Neuronal stem cell (in vitro differentiated cells): ENCODE results near the gene ABCA7.

ENCODE experiments used
- DNase-seq: peaks from one replicate; pipeline ENCODE4 v3.0.0-alpha.2; 2013; ENCODE audit warnings: low spot score
- H2AFZ ChIP-seq: one replicate; pipeline ENCODE4 v1.6.1; 2013; ENCODE audit warnings: mild to moderate bottlenecking, low read length, inconsistent platforms
- H2AK5ac ChIP-seq: 2 replicates; pipeline ENCODE4 v1.6.1; 2013; ENCODE audit warnings: low read depth, mild to moderate bottlenecking, inconsistent platforms, low read length, moderate library complexity, mixed read lengths
- H2BK120ac ChIP-seq: 2 replicates; pipeline ENCODE4 v1.6.1; 2013; ENCODE audit warnings: low read depth, mild to moderate bottlenecking, inconsistent platforms, low read length, moderate library complexity, mixed read lengths
- H2BK12ac ChIP-seq: one replicate; pipeline ENCODE4 v1.6.1; 2013; ENCODE audit warnings: low read length, inconsistent platforms
- H2BK15ac ChIP-seq: 2 replicates; pipeline ENCODE4 v1.6.1; 2013; ENCODE audit warnings: mild to moderate bottlenecking, low read length, inconsistent platforms, mixed read lengths
- H2BK5ac ChIP-seq: one replicate; pipeline ENCODE4 v1.6.1; 2013; ENCODE audit warnings: inconsistent platforms, mild to moderate bottlenecking, low read length, moderate library complexity
- H3K14ac ChIP-seq: one replicate; pipeline ENCODE4 v1.6.1; 2013; ENCODE audit warnings: low read length, inconsistent platforms
- H3K18ac ChIP-seq: 2 replicates; pipeline ENCODE4 v1.6.1; 2013; ENCODE audit warnings: low read length, inconsistent platforms
- H3K23ac ChIP-seq: 2 replicates; pipeline ENCODE4 v1.6.1; 2013; ENCODE audit warnings: low read depth, mild to moderate bottlenecking, mixed read lengths, low read length, inconsistent platforms; ENCODE audit not compliant: poor library complexity
- H3K27ac ChIP-seq: replicated peaks from 3 replicates; pipeline ENCODE4 v1.5.1; 2013; ENCODE audit warnings: low read length, inconsistent platforms
- H3K27me3 ChIP-seq, 3 experiments: 2 replicates each; pipeline ENCODE4 v1.6.1; 2013; ENCODE audit warnings: low read length in 3 of 3, mild to moderate bottlenecking in 2 of 3, inconsistent platforms in 1 of 3, low read depth in 1 of 3, mixed read lengths in 1 of 3, moderate library complexity in 1 of 3; ENCODE audit not compliant: control insufficient read depth in 3 of 3, insufficient read depth in 3 of 3
- H3K36me3 ChIP-seq, 2 donors: replicated peaks in 1 of 2; 2 replicates each; pipeline ENCODE4 v1.6.1; 2013; ENCODE audit warnings: low read length in 2 of 2; ENCODE audit not compliant: control insufficient read depth in 2 of 2, insufficient read depth in 2 of 2
- H3K4ac ChIP-seq: 2 replicates; pipeline ENCODE4 v1.6.1; 2013; ENCODE audit warnings: inconsistent platforms, mild to moderate bottlenecking, low read length, moderate library complexity
- H3K4me1 ChIP-seq, 2 donors: 1 replicate in 1 of 2; 2 replicates in 1 of 2; pipeline ENCODE4 v1.6.1; 2013; ENCODE audit warnings: low read length in 2 of 2, low read depth in 1 of 2; ENCODE audit not compliant: control insufficient read depth in 2 of 2, insufficient read depth in 1 of 2
- H3K4me2 ChIP-seq: one replicate; pipeline ENCODE4 v1.6.1; 2013; ENCODE audit warnings: mild to moderate bottlenecking, low read length, inconsistent platforms; ENCODE audit not compliant: insufficient read depth, poor library complexity, severe bottlenecking
- H3K4me3 ChIP-seq, 2 donors: 2 replicates each; pipeline ENCODE4 v1.5.1; 2013; ENCODE audit warnings: low read length in 2 of 2, mild to moderate bottlenecking in 2 of 2, inconsistent platforms in 1 of 2, moderate library complexity in 1 of 2
- H3K79me1 ChIP-seq: one replicate; pipeline ENCODE4 v1.6.1; 2013; ENCODE audit warnings: low read depth, mild to moderate bottlenecking, inconsistent platforms, low read length, moderate library complexity
- H3K9ac ChIP-seq: one replicate; pipeline ENCODE4 v1.6.1; 2013; ENCODE audit warnings: mild to moderate bottlenecking, low read depth, low read length, inconsistent platforms; ENCODE audit not compliant: poor library complexity
- H3K9me3 ChIP-seq, 2 donors: replicated peaks in 1 of 2; 2 replicates each; pipeline versions ENCODE3 to v1.6.1; 2013; ENCODE audit warnings: low read length in 2 of 2, mild to moderate bottlenecking in 2 of 2, inconsistent platforms in 1 of 2, low read depth in 1 of 2, mixed read lengths in 1 of 2, moderate library complexity in 1 of 2; ENCODE audit not compliant: control insufficient read depth in 2 of 2, insufficient read depth in 1 of 2
- H4K8ac ChIP-seq: one replicate; pipeline ENCODE4 v1.6.1; 2013; ENCODE audit warnings: low read depth, mild to moderate bottlenecking, inconsistent platforms, low read length, moderate library complexity
- H4K91ac ChIP-seq: one replicate; pipeline ENCODE4 v1.6.1; 2013; ENCODE audit warnings: low read length, low read depth, mild to moderate bottlenecking, inconsistent platforms; ENCODE audit not compliant: poor library complexity
- WGBS, 2 donors: extraction: QIAGEN DNeasy Blood & Tissue Kit; methylation state at CpG; one replicate each; pipeline ENCODE4 v1.1.7; 2013; ENCODE audit warnings: missing lambda C conversion rate in 2 of 2, mixed read lengths in 1 of 2; ENCODE audit not compliant: insufficient read length in 2 of 2, insufficient replicate concordance in 1 of 2; ENCODE audit errors: extremely low coverage in 2 of 2; 5-methylcytosine and 5-hydroxymethylcytosine counted together

Gene ABCA7

DNA sequence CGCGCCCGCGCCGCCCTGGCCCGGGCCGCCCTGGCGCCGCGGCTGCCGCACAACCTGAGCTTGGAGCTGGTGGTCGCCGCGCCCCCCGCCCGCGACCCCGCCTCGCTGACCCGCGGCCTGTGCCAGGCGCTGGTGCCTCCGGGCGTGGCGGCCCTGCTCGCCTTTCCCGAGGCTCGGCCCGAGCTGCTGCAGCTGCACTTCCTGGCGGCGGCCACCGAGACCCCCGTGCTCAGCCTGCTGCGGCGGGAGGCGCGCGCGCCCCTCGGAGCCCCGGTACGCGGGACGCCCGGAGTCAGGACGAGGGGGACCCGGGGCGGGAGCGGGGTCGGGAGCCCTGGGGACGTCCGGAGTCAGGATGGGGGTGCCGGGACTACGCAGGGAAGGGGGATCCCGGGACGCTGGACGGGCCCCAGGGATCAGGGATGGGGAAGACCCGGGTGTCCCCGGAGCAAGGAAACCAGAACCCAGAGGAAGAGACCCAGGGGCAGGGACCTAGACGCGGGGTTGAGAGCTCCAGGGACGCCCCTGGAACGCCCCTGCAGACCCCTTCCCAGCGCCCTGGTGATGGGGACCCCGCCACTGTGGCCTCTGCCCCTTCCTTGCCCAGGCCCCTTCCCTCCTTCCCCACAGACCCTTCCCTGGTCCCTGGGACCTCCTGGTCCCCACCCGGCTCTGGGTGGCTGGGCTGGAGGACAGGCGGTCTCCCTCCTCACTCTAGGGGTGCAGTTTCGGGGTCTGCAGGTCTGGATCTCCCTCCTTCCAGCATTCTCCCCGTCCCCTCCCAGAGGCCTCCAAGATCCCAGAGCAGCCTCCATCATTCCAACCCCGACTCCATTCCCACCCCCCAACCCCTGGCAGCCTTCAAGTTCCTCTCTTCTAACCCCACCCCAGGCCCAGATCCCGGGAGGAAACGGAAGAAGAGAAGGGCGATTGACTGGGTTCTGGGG lies 39.0 kb upstream of the ABCA7 start:
- peaks cover 8 to 11% of the 10 kb centered on the region in 2 donors for H3K4me1 ChIP-seq
- peaks cover 0 to 46% (median 17%) of the 10 kb centered on the region in 3 experiments for H3K27me3 ChIP-seq
- WGBS, 2 donors, result no CpG with 5 or more reads among the region's 73 CpGs
- H4K8ac ChIP-seq, result no peak overlapping the region
- H3K9me3 ChIP-seq, result peaks cover 0 to 2% of the 10 kb centered on the region in 2 donors
- peak overlapping the region; percentile 17 for H2BK120ac ChIP-seq
- peak overlapping the region; percentile 90 for H3K18ac ChIP-seq
- peak overlapping the region; percentile 21 for H3K14ac ChIP-seq
- H3K4me3 ChIP-seq, result peak overlapping the region; percentile 45 to 88
- H3K27ac ChIP-seq, result no peak overlapping the region
- DNase-seq, result no peak
- H2AK5ac ChIP-seq, result peak overlapping the region; percentile 99
- H3K79me1 ChIP-seq, result no peaks in the 10 kb centered on the region
- H4K91ac ChIP-seq, result no peak overlapping the region
- H3K9ac ChIP-seq, result peak overlapping the region; percentile 81
- H3K4me2 ChIP-seq, result peak overlapping the region; percentile 93
- H2BK5ac ChIP-seq, result no peak overlapping the region
- peak overlapping the region; percentile 49 for H2BK15ac ChIP-seq
- H2BK12ac ChIP-seq, result no peak overlapping the region
- H3K36me3 ChIP-seq, result no peaks in the 10 kb centered on the region
- H2AFZ ChIP-seq, result peak overlapping the region; percentile 78
- H3K23ac ChIP-seq, result no peak overlapping the region
- no peak overlapping the region for H3K4ac ChIP-seq

DNA sequence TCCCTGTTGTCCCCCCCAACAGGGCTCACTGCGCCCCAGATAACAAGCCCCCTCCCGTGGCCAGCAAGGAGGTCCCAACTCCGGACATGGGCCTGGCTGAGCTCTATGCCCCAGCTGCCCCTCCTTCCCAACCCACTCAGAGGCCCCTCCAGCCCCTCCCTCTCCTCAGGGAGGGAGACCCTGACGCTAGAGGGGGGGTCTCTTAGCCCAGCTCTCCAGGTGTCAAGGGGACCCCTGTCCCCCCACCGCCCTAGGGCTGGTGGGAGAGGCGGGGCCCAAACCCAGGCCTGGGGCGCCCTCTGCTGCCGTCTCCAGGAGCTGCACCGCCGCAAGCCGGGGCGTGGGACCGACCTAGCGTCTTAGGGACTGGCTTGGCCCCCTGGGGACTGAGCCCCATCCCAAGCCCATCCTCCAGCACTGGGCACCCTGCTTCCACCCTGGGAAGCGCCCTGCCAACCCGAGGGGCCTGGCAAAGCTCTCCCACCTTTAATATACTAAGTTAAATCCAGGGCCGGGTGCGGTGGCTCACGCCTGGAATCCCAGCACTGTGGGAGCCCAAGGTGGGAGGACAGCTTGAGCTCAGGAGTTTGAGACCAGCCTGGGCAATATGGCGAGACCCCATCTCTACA lies 38.3 kb upstream of the ABCA7 start:
- H2AFZ ChIP-seq, result peak overlapping the region; percentile 78
- H3K79me1 ChIP-seq, result no peaks in the 10 kb centered on the region
- peak overlapping the region; percentile 18 for H3K4me2 ChIP-seq
- peak overlapping the region; percentile 55 for H3K23ac ChIP-seq
- no peak overlapping the region for H3K14ac ChIP-seq
- no peaks in the 10 kb centered on the region for H3K36me3 ChIP-seq
- H3K4me3 ChIP-seq, result no peak overlapping the region
- H3K4ac ChIP-seq, result no peak overlapping the region
- H3K18ac ChIP-seq, result peak overlapping the region; percentile 48
- peaks cover 5 to 8% of the 10 kb centered on the region in 2 donors for H3K4me1 ChIP-seq
- peak overlapping the region; percentile 17 for H2BK120ac ChIP-seq
- peak; percentile 65 for DNase-seq
- H2BK15ac ChIP-seq, result no peak overlapping the region
- H2BK5ac ChIP-seq, result no peak overlapping the region
- peaks cover 0 to 4% of the 10 kb centered on the region in 2 donors for H3K9me3 ChIP-seq
- H3K27ac ChIP-seq, result no peak overlapping the region
- H2AK5ac ChIP-seq, result peak overlapping the region; percentile 99
- H4K8ac ChIP-seq, result no peak overlapping the region
- H3K27me3 ChIP-seq, result peaks cover 0 to 39% (median 17%) of the 10 kb centered on the region in 3 experiments
- no peak overlapping the region for H3K9ac ChIP-seq
- no peak overlapping the region for H4K91ac ChIP-seq
- WGBS, 2 donors, result no CpG with 5 or more reads among the region's 20 CpGs
- no peak overlapping the region for H2BK12ac ChIP-seq

DNA sequence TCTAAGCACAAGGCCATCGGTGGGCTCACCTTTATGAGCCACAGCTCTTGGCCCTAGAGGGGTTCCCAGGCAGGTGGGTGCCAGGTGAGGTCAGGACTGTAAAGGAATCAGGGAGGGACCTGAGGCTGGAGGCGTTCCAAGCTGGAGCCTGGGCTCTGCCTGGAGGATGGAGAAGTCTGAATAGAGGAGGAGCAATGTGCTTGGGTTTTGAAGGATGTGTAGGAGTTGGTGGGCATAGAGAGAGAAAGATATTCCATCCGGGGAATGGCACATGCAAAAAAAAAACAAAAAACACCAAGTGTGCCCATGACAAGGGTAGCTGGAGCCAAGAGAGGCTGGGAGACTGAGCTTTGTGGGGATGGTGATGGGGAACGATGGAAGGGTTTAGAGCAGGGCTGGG lies 37.3 kb upstream of the ABCA7 start:
- H2BK120ac ChIP-seq, result no peak overlapping the region
- H3K14ac ChIP-seq, result no peak overlapping the region
- no peaks in the 10 kb centered on the region for H3K36me3 ChIP-seq
- H2BK15ac ChIP-seq, result peak overlapping the region; percentile 92
- H3K9ac ChIP-seq, result no peak overlapping the region
- H3K4me2 ChIP-seq, result no peak overlapping the region
- H2AK5ac ChIP-seq, result peak overlapping the region; percentile 70
- no peak overlapping the region for H2BK5ac ChIP-seq
- H3K18ac ChIP-seq, result no peak overlapping the region
- H4K91ac ChIP-seq, result no peak overlapping the region
- WGBS, 2 donors, result no CpG with 5 or more reads among the region's 4 CpGs
- no peak overlapping the region for H3K4me3 ChIP-seq
- peaks cover 0 to 4% of the 10 kb centered on the region in 2 donors for H3K9me3 ChIP-seq
- DNase-seq, result no peak
- no peak overlapping the region for H4K8ac ChIP-seq
- no peaks in the 10 kb centered on the region for H3K79me1 ChIP-seq
- peaks cover 0 to 31% (median 17%) of the 10 kb centered on the region in 3 experiments for H3K27me3 ChIP-seq
- H3K23ac ChIP-seq, result no peak overlapping the region
- H3K4me1 ChIP-seq, result peaks cover 5 to 8% of the 10 kb centered on the region in 2 donors
- no peak overlapping the region for H2AFZ ChIP-seq
- no peak overlapping the region for H2BK12ac ChIP-seq
- no peak overlapping the region for H3K4ac ChIP-seq
- no peak overlapping the region for H3K27ac ChIP-seq

DNA sequence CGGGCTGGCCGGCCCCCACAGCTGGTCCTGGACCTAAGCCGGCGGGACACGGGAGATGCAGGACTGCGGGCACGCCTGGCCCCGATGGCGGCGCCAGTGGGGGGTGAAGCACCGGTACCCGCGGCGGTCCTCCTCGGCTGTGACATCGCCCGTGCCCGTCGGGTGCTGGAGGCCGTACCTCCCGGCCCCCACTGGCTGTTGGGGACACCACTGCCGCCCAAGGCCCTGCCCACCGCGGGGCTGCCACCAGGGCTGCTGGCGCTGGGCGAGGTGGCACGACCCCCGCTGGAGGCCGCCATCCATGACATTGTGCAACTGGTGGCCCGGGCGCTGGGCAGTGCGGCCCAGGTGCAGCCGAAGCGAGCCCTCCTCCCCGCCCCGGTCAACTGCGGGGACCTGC lies 36.6 kb upstream of the ABCA7 start:
- H2BK15ac ChIP-seq, result no peak overlapping the region
- H2AFZ ChIP-seq, result no peak overlapping the region
- H3K14ac ChIP-seq, result no peak overlapping the region
- peak overlapping the region; percentile 70 for H2AK5ac ChIP-seq
- no peak overlapping the region for H3K27ac ChIP-seq
- H4K8ac ChIP-seq, result no peak overlapping the region
- H3K9ac ChIP-seq, result no peak overlapping the region
- no peak overlapping the region for H3K4me3 ChIP-seq
- no peak overlapping the region for H3K4me2 ChIP-seq
- H2BK120ac ChIP-seq, result no peak overlapping the region
- H3K79me1 ChIP-seq, result no peaks in the 10 kb centered on the region
- H2BK12ac ChIP-seq, result no peak overlapping the region
- peaks cover 0 to 4% of the 10 kb centered on the region in 2 donors for H3K9me3 ChIP-seq
- peaks cover 0 to 25% (median 15%) of the 10 kb centered on the region in 3 experiments for H3K27me3 ChIP-seq
- peak overlapping the region; percentile 31 for H3K23ac ChIP-seq
- H3K36me3 ChIP-seq, result peaks cover 0 to under 1% of the 10 kb centered on the region in 2 donors
- H3K18ac ChIP-seq, result no peak overlapping the region
- H2BK5ac ChIP-seq, result no peak overlapping the region
- H3K4ac ChIP-seq, result peak overlapping the region; percentile 66
- WGBS, 2 donors, result no CpG with 5 or more reads among the region's 37 CpGs
- H4K91ac ChIP-seq, result no peak overlapping the region
- no peak for DNase-seq
- H3K4me1 ChIP-seq, result peaks cover 5 to 8% of the 10 kb centered on the region in 2 donors
